Activated T-helper 2 cell treated with anti-CD3 and anti-CD28 coated beads, Interferon-gamma antibody, Interleukin-2, Interleukin-4, amounts not matched to agents 10 μg/mL and 5 μg/mL and 100 μg/mL, durations not matched to agents 14 hours and 24 hours and 36 hours (primary cell): ENCODE results near the gene UBTD2. TPM values are rescaled to one million over a fixed set of nuclear protein-coding genes. Genes with fewer than 3 reads are reported as not detected.
"Not testable (repeated sequence)": the region's sequence is repeated elsewhere in the genome, so short reads cannot be mapped to it uniquely, and the experiment has no call there.

ENCODE experiments used
- DNase-seq: peaks from one replicate; pipeline ENCODE4 v3.0.0; 2021; ENCODE audit warnings: low spot score
- H3K27ac Mint-ChIP-seq: one replicate; pipeline ENCODE4 v1.8.0; 2021; ENCODE audit warnings: mixed read lengths
- H3K27me3 Mint-ChIP-seq: one replicate; pipeline ENCODE4 v1.8.0; 2021; ENCODE audit warnings: low read depth, mixed read lengths
- H3K36me3 Mint-ChIP-seq: one replicate; pipeline ENCODE4 v1.8.0; 2021; ENCODE audit warnings: low read depth, mixed read lengths
- H3K4me1 Mint-ChIP-seq: one replicate; pipeline ENCODE4 v1.8.0; 2021; ENCODE audit warnings: low read depth, mixed read lengths
- H3K4me3 Mint-ChIP-seq: one replicate; pipeline ENCODE4 v1.8.0; 2021; ENCODE audit warnings: low read depth, mild to moderate bottlenecking, moderate library complexity, mixed read lengths
- H3K9me3 Mint-ChIP-seq: one replicate; pipeline ENCODE4 v1.8.0; 2021; ENCODE audit warnings: mixed read lengths
- intact Hi-C: fragments of 100-400 bp; cut with micrococcal nuclease; formaldehyde crosslinking; loops from one replicate; pipeline ENCODE4 v1.15.1; 2023
- total RNA-seq: library from RNA; stranded (reverse); gene quantifications from 2 replicates; pipeline ENCODE4 v1.2.3, GENCODE V29; 2022

The UBTD2 gene
- total RNA-seq, 1 donor from 2014 or later = 6.6 TPM

GRCh38 chr5:172199446-172199845 lies 84.1 kb downstream of the UBTD2 start:
- Mint-ChIP-seq H3K27ac (no peak overlapping the region), H3K27me3 (peaks cover 21% of the 10 kb centered on the region), H3K9me3 (no peaks in the 10 kb centered on the region), H3K4me3 (no peak overlapping the region), H3K36me3 (no peaks in the 10 kb centered on the region), H3K4me1 (peaks cover 2% of the 10 kb centered on the region)
- intact Hi-C loops = no loop called here
- no peak for DNase-seq

GRCh38 chr5:172197775-172198174 lies 85.8 kb downstream of the UBTD2 start:
- intact Hi-C loops = not testable (repeated sequence)

GRCh38 chr5:172194985-172195774 lies 88.4 kb downstream of the UBTD2 start:
- H3K27me3 Mint-ChIP-seq = peaks cover 27% of the 10 kb centered on the region
- intact Hi-C loops = no loop called here

More at GRCh38 chr5:172197775-172198174, 85.8 kb downstream of the UBTD2 start:
- not testable (repeated sequence) for DNase-seq, H3K9me3 Mint-ChIP-seq, H3K27ac Mint-ChIP-seq, H3K36me3 Mint-ChIP-seq, H3K4me1 Mint-ChIP-seq, H3K4me3 Mint-ChIP-seq
- peaks cover 25% of the 10 kb centered on the region for H3K27me3 Mint-ChIP-seq

GRCh38 chr5:172193872-172194271 lies 89.7 kb downstream of the UBTD2 start, which contains the start of gene EFCAB9:
Gene EFCAB9, plus strand, starts transcription at chr5:172194172. Its CDS starts 1 bp downstream, at chr5:172194173.
- H3K36me3 Mint-ChIP-seq = no peaks in the 10 kb centered on the region
- no peak within 1 kb of the TSS for H3K27ac Mint-ChIP-seq
- H3K4me1 Mint-ChIP-seq = no peaks in the 10 kb centered on the region
- no peak for DNase-seq
- intact Hi-C loops = no loop called here
- no peak within 1 kb of the TSS for H3K4me3 Mint-ChIP-seq
- H3K27me3 Mint-ChIP-seq = peaks cover 29% of the 10 kb centered on the region
- H3K9me3 Mint-ChIP-seq = no peaks in the 10 kb centered on the region

More at GRCh38 chr5:172194985-172195774, 88.4 kb downstream of the UBTD2 start:
- Mint-ChIP-seq H3K4me3 (no peak overlapping the region), H3K9me3 (no peaks in the 10 kb centered on the region), H3K27ac (no peak overlapping the region), H3K4me1 (no peaks in the 10 kb centered on the region), H3K36me3 (no peaks in the 10 kb centered on the region)
- no peak for DNase-seq

GRCh38 chr5:172189693-172190296 lies 93.8 kb downstream of the UBTD2 start:
- Mint-ChIP-seq H3K36me3 (peaks cover 17% of the 10 kb centered on the region), H3K4me3 (no peak overlapping the region), H3K27ac (no peak overlapping the region)

GRCh38 chr5:172188893-172189692 lies 94.5 kb downstream of the UBTD2 start:
- peaks cover 16% of the 10 kb centered on the region for H3K27me3 Mint-ChIP-seq
- no peak overlapping the region for H3K4me3 Mint-ChIP-seq
- H3K4me1 Mint-ChIP-seq = peaks cover 18% of the 10 kb centered on the region
- H3K9me3 Mint-ChIP-seq = no peaks in the 10 kb centered on the region
- intact Hi-C loops = loop anchor here (1.0 to 10.0 kb wide), 8 partner anchors 15 to 284 kb away; no protein-coding TSS in a partner anchor
- DNase-seq = no peak
- H3K36me3 Mint-ChIP-seq = peaks cover 24% of the 10 kb centered on the region
- H3K27ac Mint-ChIP-seq = no peak overlapping the region

More at GRCh38 chr5:172189693-172190296, 93.8 kb downstream of the UBTD2 start:
- peaks cover 19% of the 10 kb centered on the region for H3K27me3 Mint-ChIP-seq
- no peak for DNase-seq
- H3K4me1 Mint-ChIP-seq = peaks cover 11% of the 10 kb centered on the region
- intact Hi-C loops = loop anchor here (2.0 to 10.0 kb wide), 5 partner anchors 35 to 285 kb away; no protein-coding TSS in a partner anchor
- H3K9me3 Mint-ChIP-seq = no peaks in the 10 kb centered on the region

GRCh38 chr5:172188033-172188892 lies 95.3 kb downstream of the UBTD2 start, which contains the start of gene STK10:
Gene STK10, minus strand, starts transcription at chr5:172188224. Its CDS starts 182 bp downstream, at chr5:172188042.
- intact Hi-C loops = loop anchor here (1.0 to 10.0 kb wide), 8 partner anchors 14 to 283 kb away; no protein-coding TSS in a partner anchor
- H3K9me3 Mint-ChIP-seq = no peaks in the 10 kb centered on the region
- DNase-seq = peak; percentile 88
- H3K36me3 Mint-ChIP-seq = peaks cover 28% of the 10 kb centered on the region
- H3K27me3 Mint-ChIP-seq = peaks cover 12% of the 10 kb centered on the region
- H3K4me3 Mint-ChIP-seq = peak within 1 kb of the TSS; percentile 93
- H3K27ac Mint-ChIP-seq = peak within 1 kb of the TSS; percentile 94
- H3K4me1 Mint-ChIP-seq = peaks cover 25% of the 10 kb centered on the region

- Mint-ChIP-seq H3K4me1 (peaks cover 29% of the 10 kb centered on the region), H3K27me3 (peaks cover 12% of the 10 kb centered on the region), H3K9me3 (no peaks in the 10 kb centered on the region), H3K36me3 (peaks cover 37% of the 10 kb centered on the region), H3K27ac (peak overlapping the region; percentile 94), H3K4me3 (peak overlapping the region; percentile 93)
- peak; percentile 58 for DNase-seq
- intact Hi-C loops = loop anchor here (1.0 to 10.0 kb wide), 10 partner anchors 8 to 283 kb away; partner anchors contain the start of gene FBXW11
Measured at GRCh38 chr5:172187118-172188032, 96.2 kb downstream of the UBTD2 start.

GRCh38 chr5:172186114-172186695 lies 97.4 kb downstream of the UBTD2 start:
- H3K27ac Mint-ChIP-seq = peak overlapping the region; percentile 94
- no peak for DNase-seq
- peak overlapping the region; percentile 93 for H3K4me3 Mint-ChIP-seq
- H3K36me3 Mint-ChIP-seq = peaks cover 39% of the 10 kb centered on the region
- peaks cover 29% of the 10 kb centered on the region for H3K4me1 Mint-ChIP-seq
- H3K9me3 Mint-ChIP-seq = no peaks in the 10 kb centered on the region
- intact Hi-C loops = loop anchor here (10.0 kb wide), 1 partner anchor 281 kb away; no protein-coding TSS in a partner anchor
- peaks cover 6% of the 10 kb centered on the region for H3K27me3 Mint-ChIP-seq

- peaks cover 44% of the 10 kb centered on the region for H3K36me3 Mint-ChIP-seq
- H3K27ac Mint-ChIP-seq = peak overlapping the region; percentile 94
- peaks cover 6% of the 10 kb centered on the region for H3K27me3 Mint-ChIP-seq
- DNase-seq = no peak
- peak overlapping the region; percentile 93 for H3K4me3 Mint-ChIP-seq
- peaks cover 37% of the 10 kb centered on the region for H3K4me1 Mint-ChIP-seq
- no peaks in the 10 kb centered on the region for H3K9me3 Mint-ChIP-seq
- intact Hi-C loops = loop anchor here (10.0 kb wide), 1 partner anchor 280 kb away; no protein-coding TSS in a partner anchor
Measured at GRCh38 chr5:172185096-172185461, 98.5 kb downstream of the UBTD2 start.
